Endothelial cell of umbilical vein (primary cell): ENCODE results near the gene GALNT2. TPM values are rescaled to one million over a fixed set of nuclear protein-coding genes. Genes with fewer than 3 reads are reported as not detected.

Source experiments
- BruUV-seq: library from RNA; stranded (reverse); fragments of 400-500 nt; replicated peaks from 2 replicates; lab custom pipeline; 2021; lab: Mats Ljungman, UMichigan
- CTCF ChIA-PET: fragments of 300-600, 350-600 bp; sonication (Branson Sonifier 250); formaldehyde crosslinking; loops from one replicate; lab custom pipeline; 2021; ENCODE audit warnings: antibody characterized with exemption, inconsistent platforms; lab: Charles Lee
- POLR2A ChIA-PET: fragments of 300-600, 350-600 bp; sonication (Branson Sonifier 250); formaldehyde crosslinking; loops from one replicate; lab custom pipeline; 2021; ENCODE audit warnings: antibody characterized with exemption, inconsistent platforms; lab: Charles Lee
- DNase-seq: peaks from one replicate; pipeline ENCODE4 v3.0.0-alpha.2; 2011; ENCODE audit warnings: low read depth, low spot score
- FAIRE-seq: peaks from 2 replicates; lab custom pipeline; 2011; peaks lifted over from hg19 to GRCh38; lab: Jason Lieb, UNC
- H2AFZ ChIP-seq: 2 replicates; pipeline ENCODE4 v1.6.0; 2012; ENCODE audit warnings: low read depth, low read length, control low read depth, inconsistent platforms
- H3K27ac ChIP-seq: 2 replicates; pipeline ENCODE4 v1.5.1; 2011; ENCODE audit warnings: low read depth, mild to moderate bottlenecking, control low read depth, low read length, moderate library complexity; ENCODE audit not compliant: insufficient read depth
- H3K27me3 ChIP-seq, 2 experiments: 2 replicates each; pipeline versions ENCODE4 v1.6.0 to v1.6.1; 2011; ENCODE audit warnings: low read length in 2 of 2, mixed read lengths in 1 of 2; ENCODE audit not compliant: control insufficient read depth in 2 of 2, insufficient read depth in 2 of 2
- H3K36me3 ChIP-seq, 2 experiments: 2 replicates in 1 of 2; 3 replicates in 1 of 2; pipeline ENCODE4 v1.5.1; 2011; ENCODE audit warnings: low read length in 2 of 2, mild to moderate bottlenecking in 1 of 2, moderate library complexity in 1 of 2; ENCODE audit not compliant: control insufficient read depth in 2 of 2, insufficient read depth in 2 of 2; ENCODE audit errors: extremely low read depth in 1 of 2
- H3K4me1 ChIP-seq: 3 replicates; pipeline ENCODE4 v1.5.1; 2011; ENCODE audit warnings: mild to moderate bottlenecking, low read length; ENCODE audit not compliant: control insufficient read depth, insufficient read depth; ENCODE audit errors: extremely low read depth
- H3K4me2 ChIP-seq: 2 replicates; pipeline ENCODE4 v1.6.1; 2011; ENCODE audit warnings: low read length, control low read depth, mixed read lengths; ENCODE audit not compliant: insufficient read depth
- H3K4me3 ChIP-seq, 3 experiments: fragments of 200-600 bp in 1 of 3; sonication (generic), shearing (Covaris generic) in 1 of 3; replicated peaks in 1 of 3; 2 replicates each; pipeline ENCODE4 v1.5.1; 2011 to 2016; ENCODE audit warnings: control low read depth in 3 of 3, low read length in 3 of 3, mild to moderate bottlenecking in 2 of 3, inconsistent platforms in 1 of 3, low read depth in 1 of 3, moderate library complexity in 1 of 3; ENCODE audit not compliant: insufficient read depth in 1 of 3
- H3K79me2 ChIP-seq: 2 replicates; pipeline ENCODE4 v1.6.0; 2012; ENCODE audit warnings: low read length, inconsistent platforms; ENCODE audit not compliant: control insufficient read depth, insufficient read depth
- H3K9ac ChIP-seq: replicated peaks from 2 replicates; pipeline ENCODE3; 2011; ENCODE audit warnings: low read length, control low read depth; ENCODE audit not compliant: insufficient read depth; ENCODE audit errors: extremely low read depth
- H3K9me1 ChIP-seq: replicated peaks from 3 replicates; pipeline ENCODE4 v1.6.0; 2011; ENCODE audit warnings: mild to moderate bottlenecking, low read length; ENCODE audit not compliant: control insufficient read depth, insufficient read depth; ENCODE audit errors: extremely low read depth
- H3K9me3 ChIP-seq: replicated peaks from 2 replicates; pipeline ENCODE4 v1.5.1; 2012; ENCODE audit warnings: low read length, inconsistent platforms; ENCODE audit not compliant: control insufficient read depth, insufficient read depth
- H4K20me1 ChIP-seq: replicated peaks from 2 replicates; pipeline ENCODE3; 2011; ENCODE audit warnings: mild to moderate bottlenecking, low read length; ENCODE audit not compliant: control insufficient read depth, insufficient read depth; ENCODE audit errors: extremely low read depth
- EZH2 ChIP-seq: IDR thresholded peaks from 2 replicates; pipeline ENCODE4 v1.6.1; 2012; ENCODE audit warnings: borderline replicate concordance, low read depth, mild to moderate bottlenecking, moderate library complexity, low read length, inconsistent platforms; ENCODE audit not compliant: severe bottlenecking
- FOS ChIP-seq: IDR thresholded peaks from 2 replicates; pipeline ENCODE4 v1.6.1; 2011; ENCODE audit warnings: mild to moderate bottlenecking, low read length, moderate library complexity, borderline replicate concordance; ENCODE audit not compliant: insufficient read depth
- GATA2 ChIP-seq: IDR thresholded peaks from 2 replicates; pipeline ENCODE4 v1.7.0; 2011; ENCODE audit warnings: low read depth, mild to moderate bottlenecking, moderate library complexity, mixed read lengths, low read length; ENCODE audit not compliant: insufficient read length, insufficient read depth
- JUN ChIP-seq: IDR thresholded peaks from 2 replicates; pipeline ENCODE4 v1.6.1; 2011; ENCODE audit warnings: borderline replicate concordance, low read depth; ENCODE audit not compliant: insufficient read length, insufficient read depth
- MYC ChIP-seq: IDR thresholded peaks from one replicate; pipeline ENCODE4 v1.6.1; 2011; ENCODE audit warnings: mild to moderate bottlenecking, low read depth, low read length
- POLR2A ChIP-seq: IDR thresholded peaks from 2 replicates; pipeline ENCODE4 v1.6.1; 2012; ENCODE audit warnings: low read depth, mild to moderate bottlenecking, control low read depth, low read length
- POLR2AphosphoS5 ChIP-seq: IDR thresholded peaks from 2 replicates; pipeline ENCODE4 v1.6.1; 2012; ENCODE audit warnings: low read depth, mild to moderate bottlenecking, control low read depth, low read length, moderate library complexity; ENCODE audit not compliant: insufficient read depth
- dilution Hi-C: fragments of 300-500 bp; cut with MboI; formaldehyde crosslinking; loops from one replicate; pipeline ENCODE4 v1.15.0; 2019; ENCODE audit warnings: low sequenced_read_pairs; ENCODE audit not compliant: extremely low pct_ligation_motif_present
- intact Hi-C: fragments of 100-400 bp; cut with micrococcal nuclease; formaldehyde crosslinking; loops from one replicate; pipeline ENCODE4 v1.10.0; 2022
- polyA plus RNA-seq, 4 experiments: library from polyadenylated mRNA; depleted of rRNA in 3 of 4; stranded (reverse) in 3 of 4; unstranded in 1 of 4; fragments of >200 nt; gene quantifications; 2 replicates each; pipeline versions ENCODE4 v1.2.1 to v1.2.3, GENCODE V29; 2011 to 2012; ENCODE audit warnings: missing spikeins in 1 of 4
- total RNA-seq: library from RNA; stranded (reverse); gene quantifications from 2 replicates; pipeline ENCODE4 v1.2.3, GENCODE V29; 2021
- TF ChIP-seq, protein P1 (sequence below): IDR thresholded peaks from 2 replicates; pipeline ENCODE4 v1.6.1; 2011; ENCODE audit not compliant: insufficient read depth, insufficient read length
- TF ChIP-seq, protein P2 (sequence below), 2 donors: IDR thresholded peaks; 1 replicate in 1 of 2; 2 replicates in 1 of 2; pipeline ENCODE4 v1.5.1; 2011; ENCODE audit warnings: low read length in 2 of 2, mild to moderate bottlenecking in 2 of 2, moderate library complexity in 2 of 2, control low read depth in 1 of 2, inconsistent platforms in 1 of 2, low read depth in 1 of 2; ENCODE audit not compliant: insufficient read depth in 1 of 2; ENCODE audit errors: extremely low read depth in 1 of 2

Gene GALNT2
- total and polyA plus RNA-seq, 2 donors (not counting 3 experiments of a cell fraction or from before 2014, with no cell fraction given), result 56.3 to 77.5 TPM

DNA sequence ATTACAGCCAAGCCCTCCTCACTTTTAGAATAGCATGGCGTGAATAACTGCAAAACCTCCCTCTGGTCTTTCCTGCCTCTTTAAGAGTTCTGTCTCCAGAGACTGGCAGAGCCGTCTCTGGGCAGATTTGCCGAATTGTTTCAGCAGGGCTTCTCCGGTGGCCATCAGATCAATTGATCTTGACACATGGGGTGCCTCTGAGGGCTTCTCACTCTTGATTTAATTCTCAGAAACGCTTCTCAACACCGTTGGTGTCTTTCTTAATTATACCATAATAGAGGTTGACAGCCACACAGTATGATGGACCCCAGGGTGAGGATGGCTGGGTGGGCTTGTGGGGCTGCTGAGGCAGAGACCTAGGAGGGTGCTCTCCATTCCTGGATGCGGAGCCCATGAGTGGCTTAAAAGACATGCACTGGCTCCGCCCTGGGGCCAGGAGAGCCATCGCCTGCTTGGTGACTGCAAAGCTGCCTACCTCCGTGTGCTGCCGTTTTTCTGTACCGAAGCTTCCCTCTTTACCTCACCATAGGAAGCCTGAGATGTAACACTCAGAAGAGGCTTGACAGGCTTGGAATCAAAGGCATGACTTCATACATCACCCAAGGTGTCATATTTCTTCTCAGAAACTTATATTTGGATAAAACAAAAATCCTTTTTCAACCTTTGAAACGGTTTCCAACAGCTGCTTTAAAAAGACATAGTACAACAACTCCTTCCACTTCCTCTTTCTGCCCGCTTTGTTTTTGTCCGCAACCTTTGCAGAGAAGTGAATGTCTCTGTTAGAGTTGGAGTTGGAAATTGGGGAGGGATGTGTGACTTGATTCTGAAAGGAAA lies 82.9 kb downstream of the GALNT2 start:
- POLR2A ChIA-PET, result no interaction called here
- H4K20me1 ChIP-seq, result peaks cover 6% of the 10 kb centered on the region
- no peak for FAIRE-seq

More for the DNA sequence above, 82.9 kb downstream of the GALNT2 start:
- no peak for DNase-seq
- intact Hi-C loops, result no loop called here
- H3K79me2 ChIP-seq, result no peaks in the 10 kb centered on the region
- H3K27ac ChIP-seq, result no peak overlapping the region
- H2AFZ ChIP-seq, result no peak overlapping the region
- no peaks in the 10 kb centered on the region for H3K9me3 ChIP-seq
- no peaks in the 10 kb centered on the region for H3K27me3 ChIP-seq
- no peak overlapping the region for H3K9ac ChIP-seq
- CTCF ChIA-PET, result no interaction called here
- BruUV-seq, result no TSS peak
- H3K4me1 ChIP-seq, result no peaks in the 10 kb centered on the region
- dilution Hi-C loops, result no loop called here
- no peaks in the 10 kb centered on the region for H3K36me3 ChIP-seq
- TF ChIP-seq, protein P1, sequence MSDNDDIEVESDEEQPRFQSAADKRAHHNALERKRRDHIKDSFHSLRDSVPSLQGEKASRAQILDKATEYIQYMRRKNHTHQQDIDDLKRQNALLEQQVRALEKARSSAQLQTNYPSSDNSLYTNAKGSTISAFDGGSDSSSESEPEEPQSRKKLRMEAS, result no peak
- TF ChIP-seq GATA2 (no peak), EZH2 (no peak), FOS (no peak), POLR2AphosphoS5 (no peak), POLR2A (no peak), MYC (no peak), JUN (no peak)
- TF ChIP-seq, protein P2, sequence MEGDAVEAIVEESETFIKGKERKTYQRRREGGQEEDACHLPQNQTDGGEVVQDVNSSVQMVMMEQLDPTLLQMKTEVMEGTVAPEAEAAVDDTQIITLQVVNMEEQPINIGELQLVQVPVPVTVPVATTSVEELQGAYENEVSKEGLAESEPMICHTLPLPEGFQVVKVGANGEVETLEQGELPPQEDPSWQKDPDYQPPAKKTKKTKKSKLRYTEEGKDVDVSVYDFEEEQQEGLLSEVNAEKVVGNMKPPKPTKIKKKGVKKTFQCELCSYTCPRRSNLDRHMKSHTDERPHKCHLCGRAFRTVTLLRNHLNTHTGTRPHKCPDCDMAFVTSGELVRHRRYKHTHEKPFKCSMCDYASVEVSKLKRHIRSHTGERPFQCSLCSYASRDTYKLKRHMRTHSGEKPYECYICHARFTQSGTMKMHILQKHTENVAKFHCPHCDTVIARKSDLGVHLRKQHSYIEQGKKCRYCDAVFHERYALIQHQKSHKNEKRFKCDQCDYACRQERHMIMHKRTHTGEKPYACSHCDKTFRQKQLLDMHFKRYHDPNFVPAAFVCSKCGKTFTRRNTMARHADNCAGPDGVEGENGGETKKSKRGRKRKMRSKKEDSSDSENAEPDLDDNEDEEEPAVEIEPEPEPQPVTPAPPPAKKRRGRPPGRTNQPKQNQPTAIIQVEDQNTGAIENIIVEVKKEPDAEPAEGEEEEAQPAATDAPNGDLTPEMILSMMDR (IDR thresholded peaks at IDR 0.05; ENCODE audit: extremely low read depth in 1 of 2, insufficient read depth in 1 of 2, low read depth in 1 of 2, low read length in 2 of 2), result no peak
- no peak overlapping the region for H3K4me2 ChIP-seq
- no peak overlapping the region for H3K4me3 ChIP-seq
- no peaks in the 10 kb centered on the region for H3K9me1 ChIP-seq
